ENCODE measurements around the gene SECISBP2. TPM values are rescaled to one million over a fixed set of nuclear protein-coding genes. Genes with fewer than 3 reads are reported as not detected.

The SECISBP2 gene
- total RNA-seq, 1 donor from 2014 or later, result 56.7 TPM

GRCh38 chr9:89360465-89360864, 42.2 kb downstream of the SECISBP2 start:
- no peak for TF ChIP-seq CTCF (conservative IDR thresholded peaks at IDR 0.05)
- Mint-ChIP-seq H3K27ac (ENCODE audit: unreplicated experiment) (no peak overlapping the region), H3K4me3 (no peak overlapping the region), H3K4me1 (no peaks in the 10 kb centered on the region), H3K9me3 (no peaks in the 10 kb centered on the region), H3K36me3 (ENCODE audit: low read depth) (peaks cover 21% of the 10 kb centered on the region), H3K27me3 (ENCODE audit: low read depth) (no peaks in the 10 kb centered on the region)
- no peak for DNase-seq (ENCODE audit: low read depth, low spot score)

- Mint-ChIP-seq H3K9me3 (no peaks in the 10 kb centered on the region), H3K4me3 (no peak overlapping the region), H3K36me3 (ENCODE audit: low read depth) (peaks cover 19% of the 10 kb centered on the region), H3K27me3 (ENCODE audit: low read depth) (no peaks in the 10 kb centered on the region), H3K4me1 (no peaks in the 10 kb centered on the region), H3K27ac (ENCODE audit: unreplicated experiment) (no peak overlapping the region)
- TF ChIP-seq CTCF (conservative IDR thresholded peaks at IDR 0.05), result no peak
- DNase-seq (ENCODE audit: low read depth, low spot score), result no peak
Measured at GRCh38 chr9:89361031-89361430, 42.7 kb downstream of the SECISBP2 start.

GRCh38 chr9:89361816-89362646, 43.7 kb downstream of the SECISBP2 start:
- Mint-ChIP-seq H3K36me3 (ENCODE audit: low read depth) (peaks cover 19% of the 10 kb centered on the region), H3K27me3 (ENCODE audit: low read depth) (no peaks in the 10 kb centered on the region), H3K27ac (ENCODE audit: unreplicated experiment) (peak overlapping the region; percentile 19), H3K4me1 (no peaks in the 10 kb centered on the region), H3K9me3 (no peaks in the 10 kb centered on the region), H3K4me3 (no peak overlapping the region)
- DNase-seq (ENCODE audit: low read depth, low spot score), result no peak
- TF ChIP-seq CTCF (conservative IDR thresholded peaks at IDR 0.05), result no peak

GRCh38 chr9:89362647-89363310, 44.5 kb downstream of the SECISBP2 start:
- TF ChIP-seq CTCF (conservative IDR thresholded peaks at IDR 0.05), result no peak
- no peaks in the 10 kb centered on the region for H3K27me3 Mint-ChIP-seq (ENCODE audit: low read depth)
- no peaks in the 10 kb centered on the region for H3K9me3 Mint-ChIP-seq
- H3K27ac Mint-ChIP-seq (ENCODE audit: unreplicated experiment), result no peak overlapping the region
- DNase-seq (ENCODE audit: low read depth, low spot score), result no peak
- H3K4me3 Mint-ChIP-seq, result no peak overlapping the region
- no peaks in the 10 kb centered on the region for H3K4me1 Mint-ChIP-seq
- H3K36me3 Mint-ChIP-seq (ENCODE audit: low read depth), result peaks cover 19% of the 10 kb centered on the region

GRCh38 chr9:89363311-89363670, 45.0 kb downstream of the SECISBP2 start:
- Mint-ChIP-seq H3K36me3 (ENCODE audit: low read depth) (peaks cover 19% of the 10 kb centered on the region), H3K27me3 (ENCODE audit: low read depth) (no peaks in the 10 kb centered on the region), H3K4me3 (no peak overlapping the region), H3K9me3 (no peaks in the 10 kb centered on the region), H3K27ac (ENCODE audit: unreplicated experiment) (no peak overlapping the region), H3K4me1 (no peaks in the 10 kb centered on the region)
- no peak for DNase-seq (ENCODE audit: low read depth, low spot score)
- TF ChIP-seq CTCF (conservative IDR thresholded peaks at IDR 0.05), result no peak
